GM19468 (cell line): ENCODE measurements around the gene ZMPSTE24.

Source experiments
- ATAC-seq: cut with Tn5 transposase; IDR thresholded peaks from one replicate; pipeline ENCODE4 v1.9.1; 2021; ENCODE audit warnings: mild to moderate bottlenecking, moderate library complexity, moderate number of reproducible peaks; ENCODE audit not compliant: unreplicated experiment; ENCODE audit errors: extremely low read depth

ZMPSTE24 gene

DNA sequence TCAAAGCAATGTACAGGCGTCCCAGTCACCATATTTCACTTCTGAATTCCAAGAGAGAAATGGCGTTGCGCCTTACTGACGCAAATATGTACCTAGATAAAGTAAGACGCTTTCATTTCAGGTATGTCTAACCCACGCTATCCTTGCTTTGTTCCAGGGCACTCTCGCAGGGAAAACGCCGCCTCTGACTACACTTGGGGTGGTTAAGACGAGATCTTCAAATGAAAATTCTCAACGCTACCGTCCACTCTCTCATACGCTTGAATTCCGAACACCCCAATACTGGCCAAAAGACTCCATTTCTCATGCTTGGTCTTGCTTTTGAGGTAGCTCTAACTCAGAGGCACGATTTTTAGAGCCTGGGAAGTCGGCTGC lies 736 bp upstream of the ZMPSTE24 start:
- ATAC-seq: no peak

DNA sequence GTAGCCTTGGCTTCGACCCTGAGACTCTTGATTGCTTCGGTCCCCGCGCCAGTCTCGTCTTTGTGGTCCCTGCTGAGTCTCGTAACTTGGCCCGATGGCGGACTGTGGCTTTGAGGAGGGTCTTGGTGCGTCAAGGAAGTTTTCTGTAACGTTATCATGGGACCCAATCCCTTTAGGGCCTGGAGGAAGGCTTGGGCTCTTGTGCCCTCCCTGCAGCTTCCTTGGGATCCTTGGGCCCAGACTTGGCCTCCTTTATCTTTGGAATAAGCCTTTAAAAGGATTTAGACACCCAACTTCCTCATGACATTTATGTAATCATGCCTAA lies 371 bp downstream of the ZMPSTE24 start:
- no peak for ATAC-seq

DNA sequence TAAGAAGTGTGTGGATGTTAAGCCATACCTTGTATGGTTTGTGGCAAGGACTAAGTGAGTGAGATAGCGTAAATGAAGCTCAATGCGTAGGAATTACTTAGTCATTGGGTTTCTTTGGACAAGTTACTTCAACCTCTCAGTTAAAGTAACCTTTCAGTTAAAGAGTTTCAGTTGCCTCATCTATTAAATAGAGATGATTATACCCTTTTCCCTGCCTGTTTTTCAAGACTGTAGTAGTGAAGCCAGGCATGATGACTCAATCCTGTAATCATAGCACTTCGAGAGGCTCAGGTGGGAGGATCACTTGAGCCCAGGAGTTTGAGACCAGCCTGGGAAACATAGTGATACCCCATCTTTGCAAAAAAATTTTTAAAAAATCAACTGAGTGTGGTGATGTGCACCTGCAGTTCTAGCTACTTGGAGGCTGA lies 6.3 kb downstream of the ZMPSTE24 start:
- ATAC-seq: no peak

DNA sequence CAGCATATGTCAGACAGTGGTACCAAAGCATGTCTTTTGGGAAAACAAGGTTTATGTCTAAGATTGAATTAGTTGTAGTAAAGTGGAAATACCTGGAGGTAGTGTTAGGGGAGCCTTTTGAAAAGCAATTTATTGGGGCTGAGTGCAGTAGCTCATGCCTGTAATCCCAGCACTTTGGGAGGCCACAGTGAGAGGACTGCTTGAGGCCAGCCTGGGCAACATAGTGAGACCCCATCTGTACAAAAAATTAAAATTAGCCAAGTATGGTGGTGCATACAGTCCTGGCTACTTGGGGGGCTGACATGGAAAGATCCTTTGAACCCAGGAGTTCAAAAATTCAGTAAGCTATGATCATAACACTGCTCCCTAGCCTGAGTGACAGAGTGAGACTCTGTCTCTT lies 7.3 kb downstream of the ZMPSTE24 start:
- ATAC-seq: no peak

DNA sequence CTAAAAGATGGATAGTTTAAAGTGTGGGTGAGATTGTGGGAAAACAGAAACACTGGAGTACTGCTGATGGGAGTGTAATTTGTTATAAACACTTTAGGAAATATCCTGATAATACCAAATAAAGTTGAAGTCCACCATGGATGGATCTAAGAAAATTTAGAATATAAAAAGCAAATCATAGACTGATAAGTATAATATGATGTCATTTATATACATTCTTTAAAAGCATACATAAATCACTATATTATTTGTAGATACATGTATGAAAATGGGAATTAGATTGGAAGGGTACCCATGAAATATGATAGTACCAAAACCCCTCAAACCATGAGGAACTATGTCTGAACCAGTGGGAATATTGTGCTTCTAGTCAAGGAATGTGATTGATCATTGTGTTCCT lies 7.9 kb downstream of the ZMPSTE24 start:
- ATAC-seq: no peak

DNA sequence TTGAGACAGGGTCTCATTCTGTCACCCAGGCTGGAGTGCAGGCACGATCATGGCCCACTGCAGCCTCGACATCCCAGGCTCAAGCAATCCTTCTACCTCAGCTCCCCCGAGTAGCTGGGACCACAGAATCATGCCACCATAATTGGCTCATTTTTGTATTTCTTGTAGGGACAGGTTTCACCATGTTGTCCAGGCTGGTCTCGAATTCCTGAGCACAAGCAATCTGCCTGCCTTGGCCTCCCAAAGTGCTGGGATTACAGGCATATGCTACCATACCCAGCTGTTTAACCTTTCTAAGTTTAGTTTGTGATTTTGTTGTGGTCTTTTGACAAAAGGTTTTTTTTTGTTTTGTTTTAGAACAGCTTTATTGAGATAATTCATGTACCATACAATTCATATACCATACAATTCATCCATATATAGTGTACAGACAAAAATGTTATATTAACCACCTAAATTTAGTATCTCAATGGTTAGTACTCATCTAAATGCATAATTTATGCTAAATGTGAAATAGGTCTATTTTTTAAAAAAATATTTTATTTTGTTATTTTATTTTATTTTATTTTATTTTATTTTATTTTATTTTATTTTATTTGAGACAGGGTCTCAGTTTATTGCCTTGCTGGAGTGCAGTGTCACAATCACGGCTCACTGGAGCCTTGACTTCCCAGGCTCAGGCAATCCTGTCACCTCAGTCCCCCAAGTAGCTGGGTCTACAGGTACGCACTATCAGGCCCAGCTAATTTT lies 8.9 kb downstream of the ZMPSTE24 start:
- ATAC-seq: no peak

DNA sequence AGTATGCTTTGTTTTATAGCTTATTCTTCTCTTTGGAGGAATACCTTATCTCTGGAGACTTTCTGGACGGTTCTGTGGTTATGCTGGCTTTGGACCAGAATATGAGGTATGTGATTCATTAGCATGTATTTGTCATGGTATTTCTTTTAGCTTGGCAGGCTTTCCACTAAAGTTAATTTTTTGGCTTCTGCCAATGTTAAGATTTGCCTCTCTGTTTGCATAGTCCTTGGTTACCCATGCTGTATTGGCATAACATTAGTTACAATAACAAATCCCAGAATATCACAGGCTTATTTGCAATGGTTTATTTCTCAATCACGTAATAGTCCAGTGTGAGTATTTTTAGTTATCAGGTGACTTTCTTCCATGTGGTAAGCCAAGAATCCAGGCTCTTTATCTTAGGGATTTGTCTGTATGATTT lies 9.7 kb downstream of the ZMPSTE24 start:
- ATAC-seq: no peak

DNA sequence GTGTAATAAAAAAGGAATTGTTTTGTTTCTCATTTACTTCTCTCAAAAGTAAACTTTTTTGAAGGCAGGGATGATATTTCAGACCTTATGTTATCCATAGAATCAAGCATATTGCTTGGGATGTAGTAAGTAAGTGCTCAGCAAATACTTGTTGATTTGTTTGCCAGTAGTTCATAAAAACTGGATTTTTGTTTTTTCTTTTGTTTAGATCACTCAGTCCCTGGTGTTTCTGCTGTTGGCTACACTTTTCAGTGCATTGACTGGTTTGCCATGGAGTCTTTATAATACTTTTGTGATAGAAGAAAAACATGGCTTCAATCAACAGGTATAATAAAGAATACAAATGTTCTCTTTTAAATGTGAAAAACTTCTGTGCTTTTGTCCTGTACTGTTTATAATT lies 10.2 kb downstream of the ZMPSTE24 start:
- ATAC-seq: no peak

DNA sequence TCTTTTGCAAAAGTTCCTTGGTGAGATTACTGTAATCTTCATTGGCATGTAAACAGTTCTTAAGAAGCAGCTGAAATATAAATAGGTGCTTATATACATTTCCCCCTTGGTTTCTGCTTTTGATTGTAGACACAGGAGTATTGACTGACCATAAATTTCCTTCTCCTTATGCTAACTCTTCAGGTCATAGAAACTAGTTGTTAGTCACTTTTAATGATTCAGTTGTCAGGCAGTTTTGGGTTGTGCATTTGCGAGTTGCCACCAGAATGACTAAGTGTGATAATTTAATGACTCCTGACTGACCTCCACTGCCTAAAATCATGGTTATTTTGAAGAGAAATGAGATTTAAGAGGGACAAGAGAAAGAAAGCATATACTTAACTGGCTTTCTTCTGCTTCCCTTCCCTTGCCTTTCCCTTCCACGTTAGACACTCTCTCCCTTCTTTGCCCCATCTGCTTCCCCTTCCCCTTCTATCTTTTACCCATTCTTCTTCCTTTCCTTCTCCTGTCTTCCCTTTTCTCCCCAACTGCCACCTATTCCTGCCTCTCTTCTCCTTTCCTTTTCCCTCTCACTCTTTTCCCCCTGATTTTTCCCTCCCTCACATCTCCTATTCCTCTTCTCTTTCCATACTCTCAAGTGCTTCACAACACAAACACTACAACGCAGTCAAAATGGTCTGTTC lies 12.3 kb downstream of the ZMPSTE24 start:
- no peak for ATAC-seq

DNA sequence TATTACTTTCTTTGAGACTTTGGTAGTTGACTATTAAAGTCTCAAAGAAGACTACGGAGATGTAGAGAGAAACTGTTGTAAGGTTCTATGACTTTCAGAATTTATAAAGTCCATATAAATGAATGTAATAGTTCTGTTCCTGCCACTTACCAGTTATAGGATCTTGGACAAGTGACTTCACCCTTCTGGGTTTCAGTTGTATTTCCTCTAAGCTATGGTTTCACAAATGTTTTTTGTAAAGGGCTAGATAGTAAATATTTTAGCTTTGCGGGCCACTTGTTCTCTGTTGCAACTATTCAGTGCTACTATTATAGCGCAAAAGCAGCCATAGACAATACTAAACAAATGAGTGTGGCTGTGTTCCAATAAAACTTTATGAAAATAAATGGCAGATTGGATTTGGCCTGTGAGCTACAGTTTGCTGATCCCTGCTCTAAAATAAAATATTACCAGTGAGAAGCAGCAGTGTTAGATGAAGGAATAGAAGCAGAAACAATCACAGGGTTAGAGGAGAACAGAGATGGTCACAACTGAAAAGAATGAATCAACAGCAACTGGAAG lies 14.7 kb downstream of the ZMPSTE24 start:
- ATAC-seq: no peak

DNA sequence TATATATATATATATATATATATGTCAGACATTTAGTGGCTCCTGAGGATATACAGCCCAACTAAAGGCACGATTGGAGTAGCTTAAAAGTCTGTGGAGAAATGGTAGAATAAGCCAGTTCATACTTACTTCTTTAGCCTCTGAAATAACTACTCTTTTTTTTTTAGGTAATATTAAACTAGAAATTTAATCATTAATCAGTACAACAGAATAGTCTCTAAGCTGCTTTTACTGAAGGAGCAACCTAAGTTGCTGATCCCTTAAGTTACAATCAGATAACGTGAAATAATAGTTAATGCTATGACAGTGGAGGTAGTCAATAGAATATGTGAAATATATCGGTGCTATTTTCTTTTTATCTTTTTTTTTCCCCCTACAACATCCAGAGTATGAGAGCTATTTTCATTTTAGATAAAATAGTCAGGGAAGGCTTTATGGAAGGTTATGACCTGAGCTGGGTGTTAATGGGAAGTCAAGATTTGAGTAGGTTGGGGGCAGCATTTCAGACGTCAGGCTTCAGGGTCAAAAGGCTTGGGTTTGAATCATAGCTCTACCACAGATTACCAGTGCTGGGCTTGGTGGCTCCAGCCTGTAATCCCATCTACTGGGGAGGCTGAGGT lies 15.6 kb downstream of the ZMPSTE24 start:
- ATAC-seq: no peak

DNA sequence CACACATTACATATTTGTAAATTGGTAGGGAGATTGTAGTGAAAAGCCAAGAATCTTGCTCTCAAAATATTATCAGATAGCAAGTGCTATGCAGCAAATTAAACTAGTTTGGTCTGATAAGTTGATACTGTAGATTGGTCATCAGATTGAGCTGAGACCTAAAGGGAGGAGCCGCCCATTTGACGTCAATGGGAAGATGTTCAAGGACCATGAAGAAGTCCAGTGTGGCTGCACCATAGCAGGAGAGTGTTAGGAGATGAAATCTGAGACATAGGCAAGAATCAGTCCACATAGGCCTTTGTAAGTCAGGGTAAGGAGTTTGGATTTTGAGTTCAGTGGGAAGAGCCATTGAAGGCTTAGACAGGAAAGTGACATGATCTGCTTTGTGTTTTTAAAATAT lies 16.3 kb downstream of the ZMPSTE24 start:
- no peak for ATAC-seq

DNA sequence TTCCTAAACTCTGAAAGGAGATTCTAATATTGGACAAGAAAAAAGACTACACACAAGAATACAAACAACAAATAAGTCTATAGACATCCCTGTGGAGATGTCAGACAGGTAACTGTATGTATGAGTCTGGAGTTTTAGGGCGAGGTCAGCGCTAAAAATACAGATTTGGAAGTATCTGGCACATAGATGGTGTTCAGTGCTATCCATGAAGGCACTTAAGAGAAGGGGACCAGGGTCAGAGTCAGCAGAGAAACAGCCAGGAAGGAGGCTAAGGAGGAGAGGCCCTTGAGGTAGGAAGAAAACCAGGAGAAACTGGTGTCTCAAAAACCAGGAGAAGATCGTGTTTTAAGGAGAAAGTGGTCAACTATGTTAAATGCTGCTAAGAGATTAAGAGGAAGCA lies 18.1 kb downstream of the ZMPSTE24 start:
- no peak for ATAC-seq

DNA sequence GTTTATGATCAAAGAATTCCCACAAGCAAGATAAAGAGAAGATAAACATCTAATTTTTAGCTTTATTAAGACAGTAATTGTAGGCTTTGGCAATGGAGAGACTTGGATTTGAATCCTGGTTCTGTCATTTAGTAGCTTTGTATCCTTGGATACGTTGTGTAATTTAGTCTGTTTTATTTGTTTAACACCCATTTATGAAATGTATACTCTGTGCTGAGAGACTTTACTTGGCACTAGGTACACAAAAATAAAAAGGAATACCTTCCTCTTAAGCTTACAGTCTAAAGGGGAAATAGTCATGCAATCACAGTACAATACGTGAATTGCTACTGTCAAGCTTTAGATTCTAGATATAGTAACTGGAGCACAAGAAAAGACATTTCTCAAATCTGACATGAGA lies 23.8 kb downstream of the ZMPSTE24 start:
- no peak for ATAC-seq

DNA sequence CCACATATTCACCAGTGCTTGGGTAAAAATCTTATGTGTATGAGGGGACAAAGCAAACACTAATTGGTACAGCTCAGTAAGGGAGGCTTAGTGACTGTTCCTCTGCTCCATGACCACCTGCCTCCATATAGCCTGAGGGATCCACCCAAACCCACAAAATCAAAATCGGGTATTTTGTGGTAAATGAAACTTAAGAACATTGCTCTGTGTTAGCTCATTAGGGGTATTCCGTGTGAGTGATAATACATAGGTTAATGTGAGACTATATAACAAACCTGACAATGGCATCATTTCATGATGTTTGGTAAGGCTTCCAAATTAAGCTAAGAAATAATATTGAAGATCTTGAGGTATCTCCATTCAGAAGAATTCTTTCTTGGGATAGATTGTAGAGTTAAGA lies 33.3 kb downstream of the ZMPSTE24 start:
- ATAC-seq: no peak

DNA sequence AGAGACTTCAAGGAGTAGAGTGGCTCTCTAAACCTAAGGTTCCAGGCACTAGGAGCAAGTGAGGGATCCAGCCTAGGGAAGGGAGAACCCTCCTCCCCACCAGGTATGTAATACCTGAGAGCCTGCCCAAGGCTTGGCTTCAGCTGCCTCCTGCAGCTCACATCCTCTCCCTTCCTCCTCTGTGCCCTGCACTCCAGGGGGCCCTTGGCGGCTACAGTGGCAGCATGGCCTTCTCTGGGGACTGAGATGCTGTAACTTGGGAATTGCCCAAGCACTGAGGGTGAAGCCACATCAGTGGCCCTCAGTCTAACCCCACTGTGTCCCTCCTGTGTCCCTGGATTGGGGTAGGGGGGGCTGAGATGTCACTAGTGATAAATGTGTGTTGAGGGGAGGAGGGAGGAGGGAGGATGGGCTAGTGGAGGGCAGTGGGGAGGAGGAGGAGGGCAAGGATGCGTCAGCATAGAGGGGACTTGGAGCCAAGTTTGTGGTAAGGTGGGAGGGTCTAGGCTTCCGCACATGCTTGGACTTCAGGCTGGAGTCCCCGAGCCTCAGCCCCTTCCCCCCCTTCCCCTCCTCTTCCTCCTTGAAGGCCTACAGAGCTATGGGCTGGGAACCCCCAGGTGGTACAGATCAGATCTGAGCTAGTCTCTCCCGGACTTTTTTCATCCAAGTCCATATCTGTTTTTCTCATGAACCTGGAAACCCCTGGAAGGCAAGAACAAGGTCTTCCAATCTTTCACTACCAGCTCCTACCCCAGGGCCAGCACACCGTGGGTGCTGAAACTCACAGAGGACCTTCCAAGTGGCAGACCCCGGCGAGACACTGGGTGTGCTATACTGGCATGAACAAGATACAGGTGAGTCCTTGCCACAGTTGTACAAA lies 41.6 kb downstream of the ZMPSTE24 start:
- no peak for ATAC-seq

DNA sequence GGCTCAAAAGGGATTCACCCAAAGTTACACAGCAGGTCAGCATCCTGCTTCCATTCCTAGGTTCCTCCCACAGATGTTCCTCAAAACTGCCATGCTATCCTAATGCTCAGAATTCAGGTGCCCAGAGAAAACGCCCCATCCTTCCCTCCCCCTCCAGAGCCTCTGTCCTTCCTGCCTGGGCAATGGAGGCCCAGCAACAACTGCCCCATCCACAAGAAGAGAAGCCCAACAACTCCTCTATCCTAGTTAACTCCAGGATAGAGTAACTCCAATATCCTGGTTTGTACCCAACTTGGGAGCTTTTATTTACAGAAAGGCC lies 42.2 kb downstream of the ZMPSTE24 start:
- ATAC-seq: no peak

DNA sequence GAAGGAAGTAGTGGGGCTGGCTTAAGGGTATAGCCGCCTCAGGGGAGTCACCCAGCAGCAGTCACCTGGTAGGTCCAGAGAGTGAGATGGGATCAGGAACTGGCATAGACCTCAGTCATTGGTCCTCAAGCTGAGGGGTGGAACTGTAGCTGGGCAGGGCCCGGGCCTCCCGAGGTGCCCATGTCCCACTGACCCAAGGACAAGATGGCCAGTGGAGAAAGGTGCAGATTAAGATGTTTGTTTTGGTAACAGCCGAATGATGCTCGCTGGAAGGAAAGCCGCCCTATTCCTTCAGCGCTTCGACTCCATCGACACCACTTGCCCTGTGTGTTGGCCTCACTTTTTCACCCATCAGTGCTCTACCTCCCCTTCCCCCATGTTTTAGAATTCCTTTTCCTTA lies 42.6 kb downstream of the ZMPSTE24 start:
- no peak for ATAC-seq

DNA sequence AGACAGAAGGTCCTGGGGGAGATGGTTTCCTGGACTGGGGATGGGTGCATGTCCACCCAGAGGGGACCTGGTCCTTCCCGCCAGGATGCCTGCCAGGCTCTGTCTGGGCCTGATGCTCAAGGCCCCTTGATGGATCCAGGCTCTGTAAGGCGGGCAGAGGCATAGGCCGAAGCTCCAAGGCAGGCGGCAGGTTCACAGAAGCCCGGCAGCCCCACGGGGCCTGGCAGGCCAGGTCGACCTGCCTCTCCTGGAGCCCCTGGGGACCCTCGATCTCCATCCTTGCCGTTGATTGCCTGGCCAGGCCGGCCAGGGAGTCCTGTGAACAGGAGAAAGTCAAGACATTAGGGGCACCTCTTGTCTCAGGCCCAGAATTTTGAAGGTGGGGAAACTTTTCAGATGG lies 43.0 kb downstream of the ZMPSTE24 start:
- no peak for ATAC-seq

DNA sequence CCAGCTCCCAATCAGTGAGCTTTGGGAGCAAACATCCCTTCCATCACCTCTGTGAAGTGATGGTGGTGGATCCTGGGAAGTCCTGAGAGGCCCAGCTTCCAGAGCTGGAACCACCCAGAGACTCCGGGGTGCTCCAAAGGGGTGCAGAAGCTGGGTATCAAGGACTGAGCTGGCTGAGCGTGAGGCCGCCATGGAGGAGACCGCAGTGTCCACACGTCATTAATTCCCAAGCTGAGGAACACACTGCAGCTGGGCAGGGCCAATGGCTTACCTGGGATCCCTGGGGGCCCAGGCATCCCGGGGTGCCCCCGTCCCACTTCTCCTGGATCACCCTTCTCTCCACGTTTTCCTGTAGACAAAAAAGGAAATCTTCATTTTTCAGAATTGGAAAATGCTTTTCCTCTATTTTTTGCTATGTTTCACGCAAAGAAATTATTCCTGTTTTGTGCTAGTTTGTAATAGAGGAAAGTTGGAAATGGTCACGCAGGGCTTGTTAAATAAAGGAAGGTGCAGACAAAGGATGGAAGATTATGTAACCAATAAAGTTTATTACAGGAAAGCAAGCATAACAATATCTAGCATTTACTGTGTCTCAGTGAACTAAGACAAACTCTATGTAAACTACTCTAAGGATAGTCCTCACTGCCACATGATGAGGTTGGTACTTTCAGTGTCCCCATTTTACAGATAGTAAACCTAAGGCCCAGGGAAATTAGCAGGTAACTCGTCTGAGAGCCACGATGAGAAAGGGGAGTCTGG lies 43.7 kb downstream of the ZMPSTE24 start:
- ATAC-seq: no peak
